PC-9 (cell line): ENCODE measurements around the gene NFIX.

Experiments
- EZH2 ChIP-seq: fragments of 200-600 bp; sonication (generic); IDR thresholded peaks from 2 replicates; pipeline ENCODE4 v1.8.0; 2017; ENCODE audit warnings: antibody characterized with exemption, low read depth
- TF ChIP-seq, protein P1 (sequence below): fragments of 200-600 bp; sonication (generic); conservative IDR thresholded peaks from 2 replicates; pipeline ENCODE4 v1.6.1; 2017; ENCODE audit warnings: mixed run types, antibody characterized with exemption, mild to moderate bottlenecking, moderate library complexity

DNA sequence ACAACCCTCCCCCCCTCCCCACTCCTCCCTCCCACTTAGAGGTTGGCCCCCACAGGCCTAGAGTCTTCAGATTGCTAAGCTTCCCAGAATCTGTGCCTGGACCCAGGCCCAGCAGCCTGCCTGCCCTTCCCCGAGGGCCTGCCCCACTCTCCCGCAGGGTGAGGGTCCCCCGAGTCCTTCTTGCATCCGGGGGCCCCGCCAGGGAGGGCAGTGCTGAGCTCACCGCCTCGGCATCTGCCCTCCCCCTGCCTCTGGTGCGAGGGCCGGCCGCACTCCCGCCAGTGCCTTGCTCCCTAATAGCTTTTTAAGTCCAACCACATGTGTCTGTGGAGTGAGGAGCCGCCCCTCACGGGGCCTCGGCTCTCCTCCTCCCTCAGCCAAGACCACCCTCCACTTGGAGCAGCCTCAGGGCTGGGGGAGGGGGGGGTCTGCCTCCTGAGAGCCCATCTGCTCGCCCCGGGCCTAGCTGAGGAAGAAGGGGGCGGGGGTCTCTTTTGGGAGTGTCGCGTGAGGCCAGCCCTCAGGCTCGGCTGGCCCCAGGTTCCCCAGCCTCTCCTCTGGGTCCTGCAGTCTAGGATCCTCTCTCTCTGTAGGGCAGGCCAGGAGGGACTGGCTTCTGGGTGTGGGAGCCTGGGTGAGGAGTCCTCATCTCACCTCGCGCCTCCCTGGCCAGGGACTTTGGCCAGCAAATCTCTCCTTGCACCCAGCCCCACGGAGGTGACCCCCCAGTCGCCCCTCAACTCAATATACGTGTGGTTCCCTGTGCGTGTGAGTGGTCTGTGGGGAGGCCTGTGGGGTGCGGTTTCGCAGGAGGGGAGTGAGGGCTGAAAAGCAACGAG, 60.2 kb downstream of the NFIX start:
- TF ChIP-seq, protein P1, sequence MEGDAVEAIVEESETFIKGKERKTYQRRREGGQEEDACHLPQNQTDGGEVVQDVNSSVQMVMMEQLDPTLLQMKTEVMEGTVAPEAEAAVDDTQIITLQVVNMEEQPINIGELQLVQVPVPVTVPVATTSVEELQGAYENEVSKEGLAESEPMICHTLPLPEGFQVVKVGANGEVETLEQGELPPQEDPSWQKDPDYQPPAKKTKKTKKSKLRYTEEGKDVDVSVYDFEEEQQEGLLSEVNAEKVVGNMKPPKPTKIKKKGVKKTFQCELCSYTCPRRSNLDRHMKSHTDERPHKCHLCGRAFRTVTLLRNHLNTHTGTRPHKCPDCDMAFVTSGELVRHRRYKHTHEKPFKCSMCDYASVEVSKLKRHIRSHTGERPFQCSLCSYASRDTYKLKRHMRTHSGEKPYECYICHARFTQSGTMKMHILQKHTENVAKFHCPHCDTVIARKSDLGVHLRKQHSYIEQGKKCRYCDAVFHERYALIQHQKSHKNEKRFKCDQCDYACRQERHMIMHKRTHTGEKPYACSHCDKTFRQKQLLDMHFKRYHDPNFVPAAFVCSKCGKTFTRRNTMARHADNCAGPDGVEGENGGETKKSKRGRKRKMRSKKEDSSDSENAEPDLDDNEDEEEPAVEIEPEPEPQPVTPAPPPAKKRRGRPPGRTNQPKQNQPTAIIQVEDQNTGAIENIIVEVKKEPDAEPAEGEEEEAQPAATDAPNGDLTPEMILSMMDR, result no peak
- TF ChIP-seq EZH2, result no peak
